GM12878 (cell line): ENCODE measurements around the gene IQGAP3. TPM values are rescaled to one million over a fixed set of nuclear protein-coding genes. Genes with fewer than 3 reads are reported as not detected.

Experiments
- ATAC-seq: fragments of 200-7000 bp; cut with Tn5 transposase; 3 replicates; pipeline ENCODE4 v1.9.1; 2020; ENCODE audit warnings: mild to moderate bottlenecking, moderate library complexity
- BruUV-seq: library from RNA; stranded (reverse); fragments of 400-500 nt; replicated peaks from 2 replicates; lab custom pipeline; 2021; lab: Mats Ljungman, UMichigan
- CTCF ChIA-PET: fragments of 300-600 bp; sonication (Branson Sonifier 250); formaldehyde crosslinking; extraction: SDS; loops from one replicate; lab custom pipeline; 2021; ENCODE audit warnings: inconsistent platforms; lab: Yijun Ruan, JAX
- POLR2A ChIA-PET: fragments of 350-600 bp; formaldehyde crosslinking; extraction: SDS; loops from one replicate; lab custom pipeline; 2021; ENCODE audit warnings: inconsistent platforms; lab: Charles Lee
- RAD21 ChIA-PET: fragments of 300-600 bp; sonication (Branson Sonifier 250); formaldehyde crosslinking; loops from one replicate; lab custom pipeline; 2023; ENCODE audit warnings: antibody characterized with exemption; ENCODE audit not compliant: unreplicated experiment; lab: Charles Lee
- SMC1A ChIA-PET: fragments of 300-600 bp; sonication (Branson Sonifier 250); formaldehyde crosslinking; loops from one replicate; lab custom pipeline; 2023; ENCODE audit not compliant: unreplicated experiment, uncharacterized antibody; lab: Charles Lee
- DNase-seq: peaks from one replicate; pipeline ENCODE4 v3.0.0-alpha.2; 2011; ENCODE audit warnings: low read depth, low spot score
- FAIRE-seq: peaks from 3 replicates; lab custom pipeline; 2011; peaks lifted over from hg19 to GRCh38; lab: Jason Lieb, UNC
- H2AFZ ChIP-seq: 2 replicates; pipeline ENCODE4 v1.6.0; 2011; ENCODE audit warnings: low read depth, low read length, control low read depth; ENCODE audit not compliant: control insufficient read depth
- H3K27ac ChIP-seq: 2 replicates; pipeline ENCODE4 v1.5.1; 2011; ENCODE audit warnings: control low read depth; ENCODE audit not compliant: control insufficient read depth, insufficient read depth
- H3K27me3 ChIP-seq, 2 experiments: replicated peaks in 1 of 2; 2 replicates each; pipeline versions ENCODE4 v1.6.0 to v1.6.1; 2011; ENCODE audit warnings: low read length in 1 of 2; ENCODE audit not compliant: control insufficient read depth in 2 of 2, insufficient read depth in 2 of 2
- H3K36me3 ChIP-seq, 2 experiments: 2 replicates each; pipeline ENCODE4 v1.5.1; 2011; ENCODE audit warnings: low read length in 1 of 2; ENCODE audit not compliant: control insufficient read depth in 2 of 2, insufficient read depth in 2 of 2
- H3K4me1 ChIP-seq: 2 replicates; pipeline ENCODE4 v1.6.1; 2011; ENCODE audit warnings: mild to moderate bottlenecking, low read length, moderate library complexity, mixed read lengths; ENCODE audit not compliant: control insufficient read depth, insufficient read depth
- H3K4me2 ChIP-seq: 2 replicates; pipeline ENCODE4 v1.6.0; 2011; ENCODE audit warnings: control low read depth; ENCODE audit not compliant: control insufficient read depth, insufficient read depth
- H3K4me3 ChIP-seq: fragments of 200-600 bp; sonication (generic); 2 replicates; pipeline ENCODE4 v1.5.1; 2016
- H3K79me2 ChIP-seq: 2 replicates; pipeline ENCODE4 v1.6.0; 2011; ENCODE audit warnings: low read length; ENCODE audit not compliant: control insufficient read depth, insufficient read depth
- H3K9ac ChIP-seq: 2 replicates; pipeline ENCODE4 v1.8.0; 2011; ENCODE audit warnings: low read length, control low read depth, mixed read lengths; ENCODE audit not compliant: control insufficient read depth, insufficient read depth
- H3K9me3 ChIP-seq: replicated peaks from 3 replicates; pipeline ENCODE4 v1.5.1; 2011; ENCODE audit warnings: mild to moderate bottlenecking, low read length; ENCODE audit not compliant: control insufficient read depth, insufficient read depth
- H4K20me1 ChIP-seq: 2 replicates; pipeline ENCODE4 v1.6.0; 2011; ENCODE audit not compliant: control insufficient read depth, insufficient read depth
- CREM ChIP-seq: IDR thresholded peaks from 2 replicates; pipeline ENCODE4 v1.6.1; 2014; ENCODE audit warnings: antibody characterized with exemption, low read depth
- GATAD2B ChIP-seq: fragments of 450-650 bp; conservative IDR thresholded peaks from 2 replicates; pipeline ENCODE4 v1.6.1; 2017; ENCODE audit warnings: low read depth, mild to moderate bottlenecking, moderate library complexity
- NRF1 ChIP-seq: conservative IDR thresholded peaks from 2 replicates; pipeline ENCODE4 v1.6.1; 2011; ENCODE audit warnings: mild to moderate bottlenecking, low read depth, low read length, improper control_type of control experiment
- PAX5 ChIP-seq: IDR thresholded peaks from 2 replicates; pipeline ENCODE4 v1.6.1; 2011; ENCODE audit warnings: low read depth, low read length, borderline replicate concordance
- RAD21 ChIP-seq: IDR thresholded peaks from 2 replicates; pipeline ENCODE4 v1.6.1; 2011; ENCODE audit warnings: mild to moderate bottlenecking, low read depth, low read length, moderate library complexity; ENCODE audit not compliant: insufficient read depth
- RELA ChIP-seq: fragments of 450-650 bp; IDR thresholded peaks from 2 replicates; pipeline ENCODE4 v1.8.0; 2014; ENCODE audit warnings: borderline replicate concordance; ENCODE audit not compliant: partially characterized antibody
- TAF1 ChIP-seq: IDR thresholded peaks from 2 replicates; pipeline ENCODE4 v1.6.1; 2011; ENCODE audit warnings: mild to moderate bottlenecking, low read depth, low read length, borderline replicate concordance
- WGBS: methylation state at CpG from one replicate; pipeline ENCODE4 v1.1.6; 2016; ENCODE audit warnings: low lambda C conversion rate; ENCODE audit not compliant: insufficient replicate concordance, insufficient coverage; ENCODE audit errors: missing lambda C conversion rate; 5-methylcytosine and 5-hydroxymethylcytosine counted together
- in situ Hi-C: fragments of 300-500 bp; cut with MboI; formaldehyde crosslinking; loops from 9 replicates; pipeline ENCODE4 v1.14.3; 2018; ENCODE audit warnings: mixed read lengths
- intact Hi-C: fragments of 100-400 bp; cut with micrococcal nuclease; formaldehyde crosslinking; loops from one replicate; pipeline ENCODE4 v1.14.2; 2022; ENCODE audit not compliant: unreplicated experiment
- polyA plus RNA-seq, 11 experiments: library from polyadenylated mRNA; depleted of rRNA in 4 of 11; unstranded in 6 of 11; stranded (reverse) in 5 of 11; fragments of >200 nt; fragmentation: Nextera tagmentation in 4 of 11; fragmentation: Illumina TruSeq in 1 of 11; extraction: Ambion mirVana in 4 of 11; extraction: Trizol in 1 of 11; gene quantifications; 1 replicate in 1 of 11; 2 replicates in 10 of 11; pipeline versions ENCODE4 v1.2.1 to v1.2.3, GENCODE V29; 2011 to 2016; ENCODE audit warnings: inconsistent platforms in 2 of 11, missing spikeins in 2 of 11, low read depth in 1 of 11
- total RNA-seq, 4 experiments: library from RNA; depleted of rRNA in 3 of 4; stranded (reverse); fragments of >200 nt in 3 of 4; fragmentation: Illumina TruSeq in 1 of 4; extraction: Trizol in 1 of 4; gene quantifications; 2 replicates each; pipeline versions ENCODE4 v1.2.1 to v1.2.3, GENCODE V29; 2013 to 2021
- TF ChIP-seq, protein P1 (sequence below), 3 experiments: IDR thresholded peaks in 2 of 3; conservative IDR thresholded peaks in 1 of 3; 2 replicates each; pipeline ENCODE4 v1.5.1; 2011; ENCODE audit warnings: low read depth in 3 of 3, low read length in 3 of 3, mild to moderate bottlenecking in 3 of 3, control low read depth in 2 of 3, moderate library complexity in 2 of 3, inconsistent platforms in 1 of 3, mixed read lengths in 1 of 3; ENCODE audit not compliant: control insufficient read depth in 2 of 3, insufficient read depth in 1 of 3; ENCODE audit errors: extremely low read depth in 1 of 3
- TF ChIP-seq, protein P2 (sequence below): IDR thresholded peaks from 2 replicates; pipeline ENCODE4 v1.6.1; 2011; ENCODE audit warnings: borderline replicate concordance, low read depth, mild to moderate bottlenecking, moderate library complexity, mixed read lengths, low read length; ENCODE audit not compliant: insufficient read depth; ENCODE audit errors: extremely low read length
- TF ChIP-seq, protein P3 (sequence below): fragments of 450-650 bp; IDR thresholded peaks from 2 replicates; pipeline ENCODE4 v1.6.1; 2017; ENCODE audit warnings: mild to moderate bottlenecking, moderate library complexity
- TF ChIP-seq, protein P4 (sequence below): fragments of 450-650 bp; conservative IDR thresholded peaks from 2 replicates; pipeline ENCODE4 v1.6.1; 2017; ENCODE audit warnings: mild to moderate bottlenecking, moderate library complexity

Gene IQGAP3
- total and polyA plus RNA-seq, 10 of the 15 experiments (the other 5 are each of a cell fraction or from before 2014, with no cell fraction given) = 1.1 to 10.7 (median 7.9) TPM

DNA sequence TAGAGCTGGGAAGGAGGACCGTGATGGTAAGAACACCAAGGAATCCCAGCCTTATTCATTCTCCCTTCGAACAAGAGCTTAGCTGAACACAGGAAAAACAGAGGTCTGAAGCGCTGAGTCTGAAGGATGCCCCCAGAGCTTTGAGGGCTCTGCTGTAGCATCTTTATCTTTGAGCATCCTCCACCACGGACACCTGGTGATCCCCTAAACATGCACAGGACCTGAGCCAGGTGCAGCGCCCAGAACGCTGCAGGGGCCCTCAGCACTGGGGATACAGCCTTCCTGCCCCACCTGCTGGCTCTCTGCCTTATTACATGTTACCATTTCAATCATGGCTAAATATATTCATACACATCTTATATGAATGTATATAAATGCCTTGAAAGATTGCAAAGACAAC is 36.6 kb upstream of the IQGAP3 start:
- Histone ChIP-seq H3K9ac (no peak overlapping the region), H3K27me3 (peaks cover 0 to 3% of the 10 kb centered on the region in 2 experiments; a peak in 2 of 4 replicates), H3K27ac (no peak overlapping the region), H3K36me3 (no peaks in the 10 kb centered on the region), H3K4me1 (0 out of 2 replicates have a peak, but pooled peaks cover 4% of the 10 kb centered on the region), H4K20me1 (no peaks in the 10 kb centered on the region), H3K9me3 (no peaks in the 10 kb centered on the region), H3K79me2 (no peaks in the 10 kb centered on the region), H3K4me3 (no peak overlapping the region), H2AFZ (no peak overlapping the region), H3K4me2 (no peak overlapping the region)
- FAIRE-seq = peak; percentile 54
- intact Hi-C loops (loop anchor here (1.0 to 10.0 kb wide), 4 partner anchors 25 to 224 kb away; no protein-coding TSS in a partner anchor), in situ Hi-C loops (loop anchor here (5.0 to 10.0 kb wide), 2 partner anchors 154 to 222 kb away; no protein-coding TSS in a partner anchor)
- peak; percentile 94 for ATAC-seq
- 25% methylated on average over 6 of the region's 6 CpGs for WGBS
- SMC1A ChIA-PET = interaction anchor here (1.0 to 2.1 kb wide), 11 partner anchors 16 to 223 kb away, joined by 3 to 23 read pairs (median 8); partner anchors contain the start of gene NAXE
- BruUV-seq = no TSS peak
- CTCF ChIA-PET = interaction anchor here (0.6 to 2.1 kb wide), 34 partner anchors 8 to 250 kb away, joined by 3 to 40 read pairs (median 5); partner anchors contain the start of genes HAPLN2, NAXE and TTC24
- POLR2A ChIA-PET = no interaction called here
- DNase-seq = no peak
- RAD21 ChIA-PET = interaction anchor here (0.6 to 2.1 kb wide), 19 partner anchors 9 to 223 kb away, joined by 3 to 11 read pairs (median 4); partner anchors contain the start of genes MEF2D and NAXE
- TF ChIP-seq CREM (no peak), TAF1 (no peak), PAX5 (no peak), RELA (no peak), RAD21 (peak; percentile 77), GATAD2B (no peak), NRF1 (no peak)
- TF ChIP-seq, protein P1, sequence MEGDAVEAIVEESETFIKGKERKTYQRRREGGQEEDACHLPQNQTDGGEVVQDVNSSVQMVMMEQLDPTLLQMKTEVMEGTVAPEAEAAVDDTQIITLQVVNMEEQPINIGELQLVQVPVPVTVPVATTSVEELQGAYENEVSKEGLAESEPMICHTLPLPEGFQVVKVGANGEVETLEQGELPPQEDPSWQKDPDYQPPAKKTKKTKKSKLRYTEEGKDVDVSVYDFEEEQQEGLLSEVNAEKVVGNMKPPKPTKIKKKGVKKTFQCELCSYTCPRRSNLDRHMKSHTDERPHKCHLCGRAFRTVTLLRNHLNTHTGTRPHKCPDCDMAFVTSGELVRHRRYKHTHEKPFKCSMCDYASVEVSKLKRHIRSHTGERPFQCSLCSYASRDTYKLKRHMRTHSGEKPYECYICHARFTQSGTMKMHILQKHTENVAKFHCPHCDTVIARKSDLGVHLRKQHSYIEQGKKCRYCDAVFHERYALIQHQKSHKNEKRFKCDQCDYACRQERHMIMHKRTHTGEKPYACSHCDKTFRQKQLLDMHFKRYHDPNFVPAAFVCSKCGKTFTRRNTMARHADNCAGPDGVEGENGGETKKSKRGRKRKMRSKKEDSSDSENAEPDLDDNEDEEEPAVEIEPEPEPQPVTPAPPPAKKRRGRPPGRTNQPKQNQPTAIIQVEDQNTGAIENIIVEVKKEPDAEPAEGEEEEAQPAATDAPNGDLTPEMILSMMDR (IDR thresholded peaks at IDR 0.05 in 2 of 3, conservative IDR thresholded peaks at IDR 0.05 in 1 of 3; ENCODE audit: control insufficient read depth in 2 of 3, extremely low read depth in 1 of 3, insufficient read depth in 1 of 3, low read depth in 3 of 3, low read length in 3 of 3) = peak; percentile 72 to 81 (median 72)
- TF ChIP-seq, protein P2, sequence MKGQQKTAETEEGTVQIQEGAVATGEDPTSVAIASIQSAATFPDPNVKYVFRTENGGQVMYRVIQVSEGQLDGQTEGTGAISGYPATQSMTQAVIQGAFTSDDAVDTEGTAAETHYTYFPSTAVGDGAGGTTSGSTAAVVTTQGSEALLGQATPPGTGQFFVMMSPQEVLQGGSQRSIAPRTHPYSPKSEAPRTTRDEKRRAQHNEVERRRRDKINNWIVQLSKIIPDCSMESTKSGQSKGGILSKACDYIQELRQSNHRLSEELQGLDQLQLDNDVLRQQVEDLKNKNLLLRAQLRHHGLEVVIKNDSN = no peak
- TF ChIP-seq, protein P3, sequence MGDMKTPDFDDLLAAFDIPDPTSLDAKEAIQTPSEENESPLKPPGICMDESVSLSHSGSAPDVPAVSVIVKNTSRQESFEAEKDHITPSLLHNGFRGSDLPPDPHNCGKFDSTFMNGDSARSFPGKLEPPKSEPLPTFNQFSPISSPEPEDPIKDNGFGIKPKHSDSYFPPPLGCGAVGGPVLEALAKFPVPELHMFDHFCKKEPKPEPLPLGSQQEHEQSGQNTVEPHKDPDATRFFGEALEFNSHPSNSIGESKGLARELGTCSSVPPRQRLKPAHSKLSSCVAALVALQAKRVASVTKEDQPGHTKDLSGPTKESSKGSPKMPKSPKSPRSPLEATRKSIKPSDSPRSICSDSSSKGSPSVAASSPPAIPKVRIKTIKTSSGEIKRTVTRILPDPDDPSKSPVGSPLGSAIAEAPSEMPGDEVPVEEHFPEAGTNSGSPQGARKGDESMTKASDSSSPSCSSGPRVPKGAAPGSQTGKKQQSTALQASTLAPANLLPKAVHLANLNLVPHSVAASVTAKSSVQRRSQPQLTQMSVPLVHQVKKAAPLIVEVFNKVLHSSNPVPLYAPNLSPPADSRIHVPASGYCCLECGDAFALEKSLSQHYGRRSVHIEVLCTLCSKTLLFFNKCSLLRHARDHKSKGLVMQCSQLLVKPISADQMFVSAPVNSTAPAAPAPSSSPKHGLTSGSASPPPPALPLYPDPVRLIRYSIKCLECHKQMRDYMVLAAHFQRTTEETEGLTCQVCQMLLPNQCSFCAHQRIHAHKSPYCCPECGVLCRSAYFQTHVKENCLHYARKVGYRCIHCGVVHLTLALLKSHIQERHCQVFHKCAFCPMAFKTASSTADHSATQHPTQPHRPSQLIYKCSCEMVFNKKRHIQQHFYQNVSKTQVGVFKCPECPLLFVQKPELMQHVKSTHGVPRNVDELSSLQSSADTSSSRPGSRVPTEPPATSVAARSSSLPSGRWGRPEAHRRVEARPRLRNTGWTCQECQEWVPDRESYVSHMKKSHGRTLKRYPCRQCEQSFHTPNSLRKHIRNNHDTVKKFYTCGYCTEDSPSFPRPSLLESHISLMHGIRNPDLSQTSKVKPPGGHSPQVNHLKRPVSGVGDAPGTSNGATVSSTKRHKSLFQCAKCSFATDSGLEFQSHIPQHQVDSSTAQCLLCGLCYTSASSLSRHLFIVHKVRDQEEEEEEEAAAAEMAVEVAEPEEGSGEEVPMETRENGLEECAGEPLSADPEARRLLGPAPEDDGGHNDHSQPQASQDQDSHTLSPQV = no peak
- TF ChIP-seq, protein P4, sequence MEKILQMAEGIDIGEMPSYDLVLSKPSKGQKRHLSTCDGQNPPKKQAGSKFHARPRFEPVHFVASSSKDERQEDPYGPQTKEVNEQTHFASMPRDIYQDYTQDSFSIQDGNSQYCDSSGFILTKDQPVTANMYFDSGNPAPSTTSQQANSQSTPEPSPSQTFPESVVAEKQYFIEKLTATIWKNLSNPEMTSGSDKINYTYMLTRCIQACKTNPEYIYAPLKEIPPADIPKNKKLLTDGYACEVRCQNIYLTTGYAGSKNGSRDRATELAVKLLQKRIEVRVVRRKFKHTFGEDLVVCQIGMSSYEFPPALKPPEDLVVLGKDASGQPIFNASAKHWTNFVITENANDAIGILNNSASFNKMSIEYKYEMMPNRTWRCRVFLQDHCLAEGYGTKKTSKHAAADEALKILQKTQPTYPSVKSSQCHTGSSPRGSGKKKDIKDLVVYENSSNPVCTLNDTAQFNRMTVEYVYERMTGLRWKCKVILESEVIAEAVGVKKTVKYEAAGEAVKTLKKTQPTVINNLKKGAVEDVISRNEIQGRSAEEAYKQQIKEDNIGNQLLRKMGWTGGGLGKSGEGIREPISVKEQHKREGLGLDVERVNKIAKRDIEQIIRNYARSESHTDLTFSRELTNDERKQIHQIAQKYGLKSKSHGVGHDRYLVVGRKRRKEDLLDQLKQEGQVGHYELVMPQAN = no peak
